CD1c-positive myeloid dendritic cell (primary cell): ENCODE data around the gene CEP76.

ENCODE experiments used
- DNase-seq: peaks from one replicate; pipeline ENCODE4 v3.0.0-alpha.2; 2016; ENCODE audit errors: extremely low spot score

CEP76 gene

GRCh38 chr18:12702221-12703095, at the start of gene CEP76, which contains the start of gene PSMG2:
TSS of gene CEP76 (minus strand) at chr18:12702723. CDS start at chr18:12702548, 175 bp downstream.
TSS of gene PSMG2 (plus strand) at chr18:12703042. CDS start at chr18:12703108, 66 bp downstream.
- peak; percentile 94 for DNase-seq

GRCh38 chr18:12751891-12752290, 49.4 kb upstream of the CEP76 start:
- no peak for DNase-seq

GRCh38 chr18:12751503-12751884, 49.0 kb upstream of the CEP76 start:
- DNase-seq = no peak

- DNase-seq = no peak
Observed at GRCh38 chr18:12750715-12751502, 48.4 kb upstream of the CEP76 start.

- no peak for DNase-seq
Observed at GRCh38 chr18:12750076-12750714, 47.7 kb upstream of the CEP76 start.

GRCh38 chr18:12749121-12749520, 46.6 kb upstream of the CEP76 start:
- DNase-seq = no peak

GRCh38 chr18:12748671-12749070, 46.1 kb upstream of the CEP76 start:
- DNase-seq = no peak

- no peak for DNase-seq
Observed at GRCh38 chr18:12747530-12748315, 45.2 kb upstream of the CEP76 start.

- DNase-seq = no peak
Observed at GRCh38 chr18:12745095-12745795, 42.7 kb upstream of the CEP76 start.

- peak; percentile 68 for DNase-seq
Observed at GRCh38 chr18:12744103-12744502, 41.6 kb upstream of the CEP76 start.

- DNase-seq = peak; percentile 6
Observed at GRCh38 chr18:12742453-12742852, 39.9 kb upstream of the CEP76 start.

GRCh38 chr18:12741351-12741750, 38.8 kb upstream of the CEP76 start:
- no peak for DNase-seq

GRCh38 chr18:12737243-12737902, 34.9 kb upstream of the CEP76 start:
- no peak for DNase-seq

- DNase-seq = peak; percentile 79
Observed at GRCh38 chr18:12726774-12727550, 24.4 kb upstream of the CEP76 start.

- DNase-seq = no peak
Observed at GRCh38 chr18:12726331-12726730, 23.8 kb upstream of the CEP76 start.

GRCh38 chr18:12722731-12723130, 20.2 kb upstream of the CEP76 start:
- no peak for DNase-seq

- no peak for DNase-seq
Observed at GRCh38 chr18:12721495-12722275, 19.2 kb upstream of the CEP76 start.

GRCh38 chr18:12711446-12711845, 8.9 kb upstream of the CEP76 start:
- DNase-seq = no peak

GRCh38 chr18:12703664-12704063, 1.1 kb upstream of the CEP76 start:
- DNase-seq = no peak
